Stimulated activated CD8-positive, alpha-beta memory T cell treated with anti-CD3 and anti-CD28 coated beads, Interleukin-15, amount 100 ng/mL, for 48 hours (primary cell): ENCODE measurements around the gene AKNA.

Experiments used
- DNase-seq, 2 donors: peaks; one replicate each; pipeline ENCODE4 v3.0.0-alpha.2; 2020; ENCODE audit warnings: low read depth in 2 of 2

Gene AKNA

DNA sequence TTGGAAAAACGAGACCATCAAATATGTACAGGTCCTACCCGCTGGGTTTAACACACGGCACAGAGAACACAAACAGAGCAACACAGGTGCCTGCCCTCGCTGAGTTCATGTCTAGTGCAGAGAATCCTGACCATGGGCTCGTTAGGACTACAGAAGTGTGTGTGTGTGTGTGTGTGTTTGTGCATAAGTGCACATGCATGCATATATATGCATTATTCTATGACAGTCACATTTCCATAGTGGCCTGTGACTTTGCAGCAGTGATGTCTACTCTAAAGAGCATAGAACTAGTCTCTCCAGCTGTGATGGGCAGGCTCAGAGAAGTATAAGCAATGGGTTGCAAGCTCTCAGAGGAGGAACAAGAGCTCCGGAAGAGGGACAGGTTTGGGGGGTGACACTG is 30.4 kb downstream of the AKNA start:
- no peak for DNase-seq

DNA sequence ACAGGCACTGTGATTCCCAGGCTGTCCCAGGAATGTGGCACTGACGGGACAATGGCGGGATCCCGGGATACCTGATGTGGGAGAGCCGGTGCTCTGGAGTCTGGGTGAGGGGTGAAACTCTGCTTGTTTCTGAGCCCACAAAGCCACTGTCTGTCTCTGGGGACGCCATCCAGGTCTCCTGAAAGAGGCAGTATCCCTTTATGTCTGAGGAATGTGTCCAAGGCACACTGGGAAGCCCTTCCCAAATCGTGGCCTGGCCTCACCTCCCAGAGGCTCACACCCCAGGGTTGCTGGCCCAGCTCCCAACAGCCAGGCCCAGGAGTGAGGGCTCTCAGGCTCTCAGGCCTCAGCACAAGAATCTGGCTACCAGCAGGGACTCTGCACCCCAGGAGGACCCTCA is 31.0 kb downstream of the AKNA start:
- no peak for DNase-seq

DNA sequence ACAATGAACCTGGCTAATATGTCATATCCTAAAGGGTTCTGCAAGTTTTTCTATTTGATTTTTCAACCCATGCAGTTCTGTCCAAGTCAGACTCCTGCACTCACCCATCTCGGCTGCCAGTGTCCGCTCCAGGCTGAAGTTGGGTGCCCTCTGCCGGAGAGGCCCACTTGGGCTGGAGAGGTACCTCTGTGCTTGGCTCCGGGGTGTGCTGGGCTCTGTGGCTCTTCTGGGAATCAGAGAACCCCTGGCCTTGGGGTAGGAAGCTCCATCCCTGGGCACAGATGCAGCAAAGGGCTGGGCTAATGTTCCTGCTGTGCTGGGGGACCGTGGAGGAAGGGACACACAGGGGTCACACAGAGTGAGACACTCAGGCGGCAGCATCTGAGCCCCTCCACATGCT is 32.0 kb downstream of the AKNA start:
- DNase-seq, result no peak

DNA sequence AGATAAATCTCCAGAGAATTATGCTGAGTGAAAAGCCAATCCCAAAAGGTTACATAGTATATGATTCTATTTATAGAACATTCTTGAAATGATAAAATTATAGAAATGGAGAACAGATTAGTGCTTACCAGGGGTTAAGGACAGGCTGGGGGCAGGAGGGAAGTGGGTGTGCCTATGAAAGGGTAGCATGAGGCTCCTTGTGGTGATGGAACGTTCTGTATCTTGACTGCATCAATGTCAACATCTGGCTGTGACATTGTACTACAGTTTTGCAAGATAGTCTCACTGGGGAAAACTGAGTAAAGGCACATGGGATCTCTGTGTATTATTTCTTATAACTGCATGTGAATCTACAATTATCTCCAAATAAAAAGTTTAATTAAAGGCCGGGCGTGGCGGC is 35.9 kb downstream of the AKNA start:
- DNase-seq, result no peak

DNA sequence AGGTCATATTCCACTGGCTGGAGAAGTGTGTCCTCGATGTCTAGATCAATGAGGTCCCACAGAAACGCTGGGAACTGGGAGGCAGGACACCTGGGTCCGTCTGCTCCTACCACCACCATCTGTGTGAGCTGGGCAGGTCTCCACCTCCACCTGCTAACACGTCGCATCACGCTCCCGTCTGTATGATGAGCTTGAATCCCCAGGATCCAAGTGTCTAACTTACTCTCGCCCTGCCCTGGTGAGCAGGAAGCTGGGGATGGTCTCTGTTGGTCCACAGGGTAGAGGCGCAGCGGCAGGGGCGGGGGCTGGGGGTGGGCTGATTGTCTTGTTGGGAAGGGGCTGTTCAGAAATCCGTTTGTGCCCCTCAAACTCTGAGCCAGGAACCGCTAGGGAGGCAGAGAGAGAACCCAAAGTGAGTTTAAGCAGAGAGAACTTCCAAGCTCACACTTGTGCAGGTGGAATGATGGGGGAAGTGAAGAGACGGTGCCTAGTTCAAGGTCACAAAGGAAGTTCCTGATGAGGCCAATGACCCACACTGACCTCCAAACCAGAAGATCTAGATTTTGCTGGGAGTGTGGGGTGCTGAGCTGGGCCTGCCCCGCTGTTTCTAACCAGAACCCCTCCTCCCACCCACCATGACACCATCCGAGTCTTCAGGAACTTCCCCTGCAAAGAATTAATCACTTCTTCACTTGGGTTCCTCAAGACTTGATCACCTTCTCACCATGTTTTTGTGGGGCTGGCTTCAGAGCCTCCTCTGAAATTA is 37.0 kb downstream of the AKNA start:
- DNase-seq, result no peak

DNA sequence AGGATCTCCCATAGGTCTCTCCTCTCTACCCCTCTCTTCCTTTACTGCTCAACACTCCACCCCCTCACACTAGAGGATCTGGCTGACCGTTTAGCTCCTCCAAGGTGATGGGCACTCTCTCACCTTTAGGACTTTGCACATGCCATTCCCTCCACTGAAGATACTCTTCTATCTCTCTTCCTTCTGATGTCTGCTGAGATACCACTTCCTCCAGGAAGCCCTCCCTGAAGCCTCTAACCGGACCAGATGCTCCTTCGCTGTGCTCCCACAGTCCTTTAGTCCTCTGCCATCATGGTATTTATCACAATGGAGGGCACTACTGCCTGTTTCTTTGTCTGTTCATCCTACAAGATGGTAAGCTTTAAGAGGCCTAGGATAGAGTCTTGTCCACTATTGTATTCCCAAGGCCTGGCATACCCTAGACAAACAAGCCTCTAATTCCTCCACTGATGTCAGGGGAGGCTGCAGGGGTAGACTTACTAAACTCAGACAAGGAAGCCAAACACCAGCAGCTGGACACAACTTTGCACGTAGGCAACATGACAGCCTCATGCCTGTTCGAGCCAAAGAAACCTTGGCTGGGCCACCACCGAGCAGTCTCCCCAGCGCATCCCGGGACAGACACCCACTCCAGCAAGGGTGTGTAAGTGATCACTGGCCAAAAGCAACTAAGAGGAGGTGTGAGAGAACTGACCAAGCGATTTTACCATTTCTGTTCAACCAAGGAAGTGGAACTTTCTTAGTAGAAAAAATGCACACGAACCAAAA is 37.9 kb downstream of the AKNA start:
- DNase-seq, result no peak

DNA sequence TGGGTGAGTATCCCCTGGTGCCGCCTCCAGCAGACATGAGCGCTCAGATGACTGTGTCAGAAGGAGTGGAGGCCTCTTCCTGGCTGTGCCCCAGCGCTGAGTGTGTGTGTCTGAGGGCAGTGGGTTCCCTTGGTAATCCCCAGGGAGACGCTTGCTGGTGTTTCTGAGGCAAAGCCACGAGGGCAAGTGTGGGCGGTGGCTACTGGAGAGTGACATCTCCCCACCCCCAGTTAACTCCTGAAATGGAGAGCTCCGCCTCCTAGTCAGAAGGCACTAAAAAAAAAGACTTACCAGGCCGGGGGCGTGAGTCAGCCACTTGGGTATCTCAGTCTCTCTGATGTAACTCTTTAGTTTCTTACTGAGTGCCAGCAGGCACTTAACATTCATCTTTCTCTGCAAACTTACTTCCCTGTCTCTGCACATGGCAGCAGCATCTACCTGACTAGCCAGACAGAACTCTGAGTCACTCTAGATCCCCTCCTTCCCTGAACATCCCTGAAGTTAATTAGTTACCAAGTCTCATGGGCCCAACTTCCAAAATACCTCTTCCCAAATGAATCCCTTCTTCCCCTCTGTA is 38.8 kb downstream of the AKNA start:
- DNase-seq, result peak; percentile 88 to 90

DNA sequence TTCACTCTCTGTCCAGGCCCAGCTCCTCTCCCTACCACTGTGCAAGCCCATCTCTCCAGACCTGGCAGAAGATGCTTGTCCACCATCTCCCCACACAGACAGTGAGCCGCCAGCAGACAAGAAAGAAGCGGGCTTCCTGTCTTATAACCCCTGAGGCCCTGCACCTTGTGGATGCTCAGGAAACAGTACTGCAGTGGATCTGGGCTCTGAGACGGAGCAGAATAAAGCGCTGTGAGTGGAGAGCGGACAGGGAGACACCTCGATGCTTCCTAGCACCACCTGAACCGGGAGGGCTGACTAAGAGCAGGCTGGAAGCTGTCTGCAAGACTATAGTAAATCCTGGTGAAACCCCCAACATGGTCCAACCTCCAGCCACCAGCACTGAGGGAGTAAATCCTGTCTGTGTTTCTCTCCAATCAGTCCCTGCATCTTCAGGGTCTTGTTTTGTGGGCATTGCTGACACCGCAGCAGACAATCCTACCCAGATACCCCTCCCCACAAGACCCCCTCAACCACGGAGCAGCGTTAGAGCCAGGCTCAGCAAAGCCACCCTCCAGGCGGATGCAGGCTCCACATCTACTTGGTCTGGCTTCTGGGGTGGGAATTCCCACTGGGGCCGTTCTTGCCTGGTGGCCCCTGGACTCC is 39.4 kb downstream of the AKNA start:
- DNase-seq, result no peak

DNA sequence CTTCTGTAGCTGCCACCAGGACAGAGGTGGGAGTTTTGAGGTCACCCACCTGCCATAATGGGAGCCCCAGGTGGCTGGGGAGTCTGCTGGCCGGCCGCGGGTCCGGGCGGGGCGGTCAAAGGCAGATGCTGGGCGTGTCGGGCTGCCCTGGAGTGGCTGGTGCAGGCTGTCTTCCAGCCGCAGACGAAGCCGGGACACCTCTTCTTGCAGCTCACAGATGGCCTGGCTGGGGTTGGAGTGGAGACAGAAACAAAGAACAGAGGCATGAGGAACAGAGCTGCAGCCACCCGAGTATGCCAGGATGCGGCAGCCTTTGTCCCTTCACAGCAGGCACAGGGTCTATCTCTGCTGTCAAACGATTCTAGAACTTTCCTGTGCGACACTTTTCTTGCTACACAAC is 40.1 kb downstream of the AKNA start:
- no peak for DNase-seq

DNA sequence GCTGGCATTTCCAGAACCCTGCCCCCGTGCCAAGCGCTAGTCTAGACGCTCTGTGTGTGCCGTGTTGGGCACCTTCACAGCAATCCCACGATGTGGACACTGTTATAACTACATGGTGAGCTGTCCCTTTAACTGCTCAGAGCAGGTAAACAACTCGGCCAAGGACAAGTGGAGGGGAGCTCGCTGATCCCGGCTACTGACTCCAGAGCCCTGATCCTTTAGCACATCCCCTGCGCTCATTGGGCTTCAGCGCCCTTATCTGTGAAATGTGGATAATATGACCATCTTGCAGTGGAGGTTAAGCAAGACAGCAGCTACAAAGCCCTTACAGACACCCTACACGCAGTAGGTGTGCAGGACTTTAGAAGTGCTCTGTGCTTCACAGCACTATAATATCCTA is 41.6 kb downstream of the AKNA start:
- no peak for DNase-seq

DNA sequence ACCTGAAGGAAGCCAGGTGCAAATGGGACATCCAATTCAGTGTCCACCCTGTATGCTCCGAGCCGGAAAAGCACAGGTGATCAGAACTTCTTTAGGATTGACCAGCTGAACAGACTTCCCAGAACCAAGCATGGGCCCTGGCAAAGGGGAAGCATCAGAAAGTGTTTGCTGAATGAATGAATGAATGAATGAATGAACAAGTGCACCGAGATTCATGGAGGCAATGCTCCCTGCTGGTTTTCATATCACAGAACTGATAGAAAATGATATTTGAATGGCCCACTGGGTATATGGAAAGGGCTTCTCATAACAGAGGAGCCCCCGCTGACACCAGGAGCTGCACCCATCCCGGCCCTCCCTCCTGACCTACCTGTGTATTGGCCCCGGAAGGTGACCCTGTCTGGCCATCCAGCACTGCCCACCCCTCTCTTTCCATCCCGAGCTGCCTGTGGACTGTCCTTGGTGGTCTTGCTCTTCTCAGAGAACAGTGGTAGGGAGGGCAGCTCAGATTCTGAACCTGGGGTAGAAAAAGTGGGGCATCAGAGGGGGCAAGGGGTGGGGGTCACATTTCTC is 42.2 kb downstream of the AKNA start:
- no peak for DNase-seq

DNA sequence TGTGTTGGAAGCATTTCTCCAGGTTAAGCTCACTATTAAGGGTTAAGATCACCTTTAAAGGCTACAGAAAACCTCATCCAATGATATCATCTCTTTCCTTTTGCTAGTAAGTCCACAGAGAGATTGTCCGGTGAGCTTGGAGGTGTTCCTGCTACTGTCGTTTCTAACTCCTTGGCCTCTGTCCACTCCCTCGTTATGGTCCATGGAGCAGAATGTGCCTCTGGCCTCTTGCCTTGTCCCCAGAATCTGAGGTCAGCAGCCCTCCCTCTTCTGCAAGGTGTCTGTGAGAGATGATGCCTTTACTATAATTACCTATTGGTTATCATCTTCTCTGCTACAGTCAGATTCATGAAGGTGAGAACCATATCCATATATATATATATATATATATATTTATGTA is 43.1 kb downstream of the AKNA start:
- no peak for DNase-seq

DNA sequence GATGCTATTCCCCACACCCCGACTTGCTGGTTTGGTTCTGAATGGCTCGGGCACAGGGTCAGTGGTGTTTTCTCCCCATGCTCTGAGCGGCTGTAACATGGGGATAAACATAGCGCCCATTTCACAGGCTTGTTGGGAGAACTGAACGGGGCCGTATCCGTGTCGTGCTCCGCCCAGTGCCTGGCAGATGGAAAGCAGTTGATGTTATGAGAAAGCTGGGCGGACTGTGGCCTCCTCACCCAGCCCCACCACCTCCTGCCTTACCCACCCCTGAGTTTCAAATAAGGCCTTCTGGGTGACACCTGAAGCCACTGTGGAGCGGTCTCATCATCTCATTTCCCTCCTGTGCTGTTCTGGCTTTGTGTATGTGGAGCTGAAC is 43.6 kb downstream of the AKNA start:
- no peak for DNase-seq

DNA sequence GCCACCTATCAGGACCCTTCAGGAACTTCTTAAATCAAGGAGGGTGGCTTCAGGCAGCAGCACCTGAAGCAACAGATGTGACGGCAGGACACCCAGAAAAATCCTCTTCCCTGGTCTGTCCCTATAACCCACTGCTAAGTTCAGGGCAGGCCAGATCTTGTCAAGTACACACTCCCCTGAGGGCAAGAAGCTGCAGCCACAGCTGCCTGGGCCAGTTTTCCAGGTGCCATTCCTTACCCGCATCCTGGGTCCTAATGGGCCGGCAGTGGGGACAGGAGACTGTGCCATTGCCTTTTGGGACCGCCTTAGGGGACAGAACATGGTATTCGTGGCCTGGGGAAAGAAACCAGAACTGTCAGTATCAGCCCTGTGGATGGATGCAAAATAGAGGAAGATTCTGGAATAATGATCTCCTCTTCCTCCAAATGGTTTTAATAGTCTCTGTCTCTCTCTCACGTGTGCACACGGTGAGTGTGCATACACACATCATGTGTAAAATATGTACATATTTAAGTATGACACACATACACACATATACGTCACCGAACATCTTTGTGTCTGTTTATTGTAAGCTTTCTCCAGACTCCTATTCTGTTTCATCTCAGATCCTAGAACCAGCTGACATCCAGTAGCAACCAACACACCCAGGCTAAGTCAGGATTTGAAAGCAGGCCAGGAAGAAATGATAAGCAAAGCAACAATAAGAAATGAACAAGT is 44.2 kb downstream of the AKNA start:
- DNase-seq, result no peak

DNA sequence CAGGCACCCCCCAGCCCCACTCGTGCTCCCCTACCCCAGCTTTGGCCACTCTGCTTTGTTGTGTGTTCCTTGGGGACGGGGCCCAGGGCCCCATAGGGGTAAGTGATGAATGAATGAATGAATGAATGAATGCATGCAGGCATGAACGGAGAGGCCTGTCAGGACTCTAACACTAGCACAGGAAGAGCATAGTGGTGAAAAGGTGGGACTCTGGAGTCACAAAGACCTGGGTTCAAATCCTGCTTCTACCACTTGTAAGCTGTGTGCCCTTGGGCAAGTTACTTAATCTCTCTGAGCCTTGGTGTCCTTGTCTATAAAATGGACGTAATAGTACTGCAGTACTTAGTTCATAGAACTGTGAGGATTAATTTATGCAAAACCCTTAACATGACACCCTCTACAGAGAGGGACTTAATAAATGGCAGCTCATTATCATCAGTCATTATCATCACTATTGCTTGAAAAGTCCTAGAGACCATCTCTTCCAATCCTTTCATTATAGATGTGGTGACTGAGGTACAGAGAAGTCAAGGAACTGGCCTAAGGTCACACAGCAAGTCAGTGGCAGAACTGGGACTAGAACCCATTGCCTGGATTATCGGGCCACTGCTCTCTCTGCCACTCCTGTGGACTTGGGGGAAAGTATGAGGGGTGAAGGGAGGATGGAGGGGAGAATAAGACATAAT is 44.9 kb downstream of the AKNA start:
- no peak for DNase-seq

DNA sequence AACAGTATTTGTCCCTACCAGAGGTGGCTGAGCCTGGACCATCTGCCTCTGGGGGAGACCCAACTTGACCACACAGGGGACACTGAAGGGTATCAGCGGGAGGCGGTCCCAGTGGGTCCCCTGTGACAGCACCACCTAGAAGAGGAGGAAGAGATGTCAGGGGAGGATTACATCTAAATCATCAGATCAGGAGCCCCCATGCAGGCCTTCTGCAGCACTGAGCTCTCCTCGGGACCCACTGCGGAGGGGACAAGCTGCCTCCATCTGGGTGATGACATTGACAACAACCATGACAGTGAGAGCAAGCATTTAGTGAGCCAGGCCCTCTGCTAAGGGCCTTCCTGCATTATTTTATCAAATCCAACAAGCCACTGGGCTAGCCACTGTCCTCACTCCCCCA is 45.8 kb downstream of the AKNA start:
- DNase-seq, result no peak

DNA sequence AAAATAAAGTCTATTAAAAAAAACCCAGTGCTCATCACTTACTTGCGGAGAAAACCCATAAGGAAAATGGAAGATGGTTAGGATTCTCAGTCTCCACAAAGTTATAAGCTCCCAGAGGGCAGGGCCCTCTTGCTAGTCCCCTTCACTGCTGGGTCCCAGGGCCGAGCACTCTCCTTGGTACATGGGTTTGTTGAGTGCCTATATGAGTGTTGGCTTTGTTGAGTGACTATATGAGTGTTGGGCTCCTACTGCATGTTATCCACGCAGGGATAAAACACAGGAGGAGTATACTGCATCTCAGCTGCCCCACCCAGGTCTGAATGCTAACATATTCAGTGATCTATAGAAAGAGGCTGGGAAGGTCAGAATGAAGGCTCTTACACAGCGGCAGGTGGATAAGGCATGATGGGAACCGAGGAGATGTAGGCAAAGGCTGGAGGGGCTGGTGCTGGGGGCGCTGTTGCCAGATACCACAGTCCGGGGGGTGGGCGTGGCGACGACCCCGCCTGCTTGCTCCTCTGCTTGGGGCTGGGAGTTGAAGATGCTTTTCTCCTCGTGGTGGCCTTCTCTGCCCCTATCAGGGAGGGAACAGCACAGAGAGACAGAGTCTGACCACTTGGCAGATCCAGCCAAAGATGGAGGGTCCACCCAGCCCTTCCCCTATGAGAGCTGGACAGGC is 46.5 kb downstream of the AKNA start:
- DNase-seq, result no peak

DNA sequence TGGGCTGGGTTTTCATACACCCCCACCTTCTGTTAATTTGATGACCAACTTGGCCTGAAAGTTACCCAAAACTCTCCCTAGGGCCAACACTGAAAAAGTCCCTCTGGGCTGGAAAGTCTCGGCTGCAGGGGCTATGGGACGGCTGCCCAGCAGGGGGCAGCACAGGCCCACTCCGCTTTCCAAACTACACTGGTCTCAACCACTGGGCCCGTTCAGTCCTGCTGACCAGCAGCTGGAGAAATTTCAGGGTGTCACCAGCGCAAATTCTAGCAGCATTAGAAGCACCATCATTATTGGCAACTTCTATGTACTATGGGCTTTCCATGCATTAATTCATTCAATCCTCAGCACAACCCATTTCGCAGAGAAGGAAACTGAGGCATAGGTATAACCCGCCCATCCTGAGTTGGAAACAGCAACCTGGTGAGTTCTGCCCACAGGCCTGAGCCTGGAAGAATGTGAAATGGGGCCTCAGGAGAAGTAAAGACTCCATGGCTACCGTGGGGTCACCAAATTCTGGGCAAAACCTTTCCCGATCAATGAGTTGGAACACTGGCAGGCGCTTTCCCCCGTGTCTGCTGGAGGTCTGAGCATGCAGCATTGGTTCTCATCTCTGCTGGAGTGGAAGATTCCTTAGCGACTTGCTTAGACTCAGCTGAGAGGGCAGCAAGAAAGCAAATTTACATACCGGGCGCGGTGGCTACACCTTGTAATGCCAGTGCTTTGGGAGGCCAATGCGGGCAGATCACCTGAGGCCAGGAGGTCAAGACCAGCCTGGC is 48.5 kb downstream of the AKNA start:
- DNase-seq, result peak; percentile 24 to 40

DNA sequence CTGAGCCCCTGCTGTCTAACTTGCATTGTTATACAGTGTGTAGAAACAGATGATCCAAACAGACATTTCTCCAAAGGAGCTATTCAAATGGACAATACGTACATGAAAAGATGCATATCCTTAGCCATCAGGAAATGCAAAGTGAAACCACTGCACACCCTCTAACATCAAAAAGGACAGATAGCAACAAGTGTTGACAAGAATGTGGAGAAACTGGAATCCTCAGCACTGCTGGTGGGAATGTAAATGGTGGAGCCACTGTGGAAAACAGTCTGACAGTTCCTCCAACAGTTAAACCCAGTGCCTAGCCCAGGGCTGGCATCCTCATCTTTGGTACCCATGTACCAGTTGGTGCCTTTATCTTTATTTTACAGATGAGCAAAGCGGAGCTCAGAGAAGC is 49.6 kb downstream of the AKNA start:
- no peak for DNase-seq
